HG02870 (cell line): ENCODE data around the gene PCLAF.
"Not testable (repeated sequence)": the region's sequence is repeated elsewhere in the genome, so short reads cannot be mapped to it uniquely, and the experiment has no call there.

Experiments
- ATAC-seq: cut with Tn5 transposase; IDR thresholded peaks from one replicate; pipeline ENCODE4 v1.9.1; 2021; ENCODE audit warnings: mild to moderate bottlenecking, moderate library complexity; ENCODE audit not compliant: unreplicated experiment

PCLAF gene

GRCh38 chr15:64326458-64326857 lies 54.8 kb downstream of the PCLAF start:
- not testable (repeated sequence) for ATAC-seq

GRCh38 chr15:64324165-64324877 lies 56.9 kb downstream of the PCLAF start:
- ATAC-seq, result no peak

- ATAC-seq, result no peak
Measured at GRCh38 chr15:64315216-64315615, 66.0 kb downstream of the PCLAF start.

GRCh38 chr15:64314456-64314855 lies 66.8 kb downstream of the PCLAF start:
- no peak for ATAC-seq
